ENCODE measurements around the gene TMEM91. TPM values are rescaled to one million over a fixed set of nuclear protein-coding genes. Genes with fewer than 3 reads are reported as not detected.

TMEM91 gene
- total and polyA plus RNA-seq, 9 donors = 6.2 to 22.3 (median 9.9) TPM

DNA sequence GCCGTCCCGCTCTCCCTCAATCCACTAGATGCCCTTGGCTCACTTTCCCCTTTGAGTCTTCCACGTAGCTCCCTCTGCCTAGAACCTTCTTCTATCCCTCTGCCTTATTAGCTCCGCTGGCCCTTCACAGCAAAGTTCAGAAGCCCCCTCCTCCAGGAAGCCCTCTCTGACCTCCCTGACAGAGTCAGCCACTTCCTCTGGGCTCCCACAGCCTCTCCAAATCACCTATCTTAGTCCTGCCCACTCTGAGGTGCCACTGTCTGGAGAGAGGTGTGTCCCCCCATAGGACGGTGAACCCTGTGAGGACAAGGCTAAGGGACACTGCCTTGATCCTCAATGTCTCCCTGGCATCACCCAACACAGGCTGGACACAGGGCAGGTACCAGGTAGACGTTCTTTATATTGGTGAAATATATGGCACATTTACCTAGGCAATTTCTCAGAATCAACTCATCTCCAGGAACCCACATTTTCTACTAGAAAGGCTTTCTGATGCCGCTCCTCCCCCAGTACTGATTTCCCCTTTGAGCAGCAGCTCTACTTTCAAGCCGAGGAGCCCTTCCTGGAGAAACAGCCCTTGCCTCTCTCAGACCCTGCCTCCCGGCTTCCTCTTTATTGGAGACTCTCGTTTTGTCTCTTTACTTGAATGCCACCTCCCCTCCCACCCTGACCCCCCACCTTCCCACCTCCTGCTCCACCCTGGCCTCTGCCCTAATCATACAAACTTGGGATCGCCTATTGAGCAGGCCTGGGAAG lies 19.2 kb upstream of the TMEM91 start:
- Histone ChIP-seq H3K27me3 (no peaks in the 10 kb centered on the region), H3K9me3 (no peaks in the 10 kb centered on the region), H3K27ac (no peak overlapping the region), H3K36me3 (no peaks in the 10 kb centered on the region), H3K4me3 (no peak overlapping the region), H3K4me1 (ENCODE audit: insufficient read depth) (peaks cover 7% of the 10 kb centered on the region)
- 84 to 91% (median 87%) methylated on average over 11 of the region's 11 CpGs for WGBS, 3 donors
- no peak for DNase-seq
- TF ChIP-seq EP300 (IDR thresholded peaks at IDR 0.05) = no peak
- TF ChIP-seq POLR2A (IDR thresholded peaks at IDR 0.05) = no peak
- TF ChIP-seq, protein P1, sequence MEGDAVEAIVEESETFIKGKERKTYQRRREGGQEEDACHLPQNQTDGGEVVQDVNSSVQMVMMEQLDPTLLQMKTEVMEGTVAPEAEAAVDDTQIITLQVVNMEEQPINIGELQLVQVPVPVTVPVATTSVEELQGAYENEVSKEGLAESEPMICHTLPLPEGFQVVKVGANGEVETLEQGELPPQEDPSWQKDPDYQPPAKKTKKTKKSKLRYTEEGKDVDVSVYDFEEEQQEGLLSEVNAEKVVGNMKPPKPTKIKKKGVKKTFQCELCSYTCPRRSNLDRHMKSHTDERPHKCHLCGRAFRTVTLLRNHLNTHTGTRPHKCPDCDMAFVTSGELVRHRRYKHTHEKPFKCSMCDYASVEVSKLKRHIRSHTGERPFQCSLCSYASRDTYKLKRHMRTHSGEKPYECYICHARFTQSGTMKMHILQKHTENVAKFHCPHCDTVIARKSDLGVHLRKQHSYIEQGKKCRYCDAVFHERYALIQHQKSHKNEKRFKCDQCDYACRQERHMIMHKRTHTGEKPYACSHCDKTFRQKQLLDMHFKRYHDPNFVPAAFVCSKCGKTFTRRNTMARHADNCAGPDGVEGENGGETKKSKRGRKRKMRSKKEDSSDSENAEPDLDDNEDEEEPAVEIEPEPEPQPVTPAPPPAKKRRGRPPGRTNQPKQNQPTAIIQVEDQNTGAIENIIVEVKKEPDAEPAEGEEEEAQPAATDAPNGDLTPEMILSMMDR (IDR thresholded peaks at IDR 0.05) = no peak
- intact Hi-C loops (cut with DNase I) = no loop called here

GRCh38 chr19:41357746-41358145 lies 18.6 kb upstream of the TMEM91 start:
- no peak for DNase-seq
- no peaks in the 10 kb centered on the region for H3K36me3 ChIP-seq
- 90 to 92% (median 90%) methylated on average over 13 of the region's 13 CpGs for WGBS, 3 donors
- no peak overlapping the region for H3K4me3 ChIP-seq
- H3K9me3 ChIP-seq = no peaks in the 10 kb centered on the region
- H3K4me1 ChIP-seq (ENCODE audit: insufficient read depth) = peaks cover 4% of the 10 kb centered on the region
- no peaks in the 10 kb centered on the region for H3K27me3 ChIP-seq
- no peak for TF ChIP-seq EP300 (IDR thresholded peaks at IDR 0.05)
- TF ChIP-seq, protein P1 (IDR thresholded peaks at IDR 0.05) = no peak
- no peak for TF ChIP-seq POLR2A (IDR thresholded peaks at IDR 0.05)
- no peak overlapping the region for H3K27ac ChIP-seq
- intact Hi-C loops (cut with DNase I) = no loop called here

- Histone ChIP-seq H3K36me3 (no peaks in the 10 kb centered on the region), H3K27ac (no peak overlapping the region), H3K9me3 (no peaks in the 10 kb centered on the region), H3K4me3 (no peak overlapping the region), H3K27me3 (no peaks in the 10 kb centered on the region), H3K4me1 (ENCODE audit: insufficient read depth) (peaks cover 7% of the 10 kb centered on the region)
- TF ChIP-seq, protein P1 (IDR thresholded peaks at IDR 0.05) = no peak
- no peak for TF ChIP-seq POLR2A (IDR thresholded peaks at IDR 0.05)
- no peak for TF ChIP-seq EP300 (IDR thresholded peaks at IDR 0.05)
- DNase-seq = no peak
- 90 to 97% (median 97%) methylated on average over 1 of the region's 1 CpG for WGBS, 3 donors
- intact Hi-C loops (cut with DNase I) = no loop called here
These were observed 16.6 kb upstream of the TMEM91 start for GRCh38 chr19:41359741-41360140.

- Histone ChIP-seq H3K27ac (no peak overlapping the region), H3K27me3 (no peaks in the 10 kb centered on the region), H3K36me3 (no peaks in the 10 kb centered on the region), H3K4me3 (no peak overlapping the region), H3K9me3 (no peaks in the 10 kb centered on the region), H3K4me1 (ENCODE audit: insufficient read depth) (peaks cover 8% of the 10 kb centered on the region)
- DNase-seq = no peak
- WGBS, 3 donors = 88 to 89% (median 89%) methylated on average over 10 of the region's 10 CpGs
- TF ChIP-seq EP300 (IDR thresholded peaks at IDR 0.05) (no peak), POLR2A (IDR thresholded peaks at IDR 0.05) (no peak)
- TF ChIP-seq, protein P1 (IDR thresholded peaks at IDR 0.05) = no peak
- intact Hi-C loops (cut with DNase I) = no loop called here
These were observed 14.0 kb upstream of the TMEM91 start for GRCh38 chr19:41362143-41362847.

Measured in ovary (tissue), 9 donors.